HepG2 (cell line): Measurements from ENCODE around the gene KARS1. TPM values are rescaled to one million over a fixed set of nuclear protein-coding genes. Genes with fewer than 3 reads are reported as not detected.

Experiments
- ATAC-seq: fragments of 200-7000 bp; cut with Tn5 transposase; 3 replicates; pipeline ENCODE4 v1.9.1; 2020; ENCODE audit warnings: mild to moderate bottlenecking, moderate library complexity
- BruUV-seq: library from RNA; stranded (reverse); fragments of 400-500 nt; replicated peaks from 2 replicates; lab custom pipeline; 2021; lab: Mats Ljungman, UMichigan
- CTCF ChIA-PET: fragments of 300-600 bp; formaldehyde crosslinking; extraction: SDS; loops from one replicate; lab custom pipeline; 2021; ENCODE audit warnings: low total read pairs, inconsistent platforms, low intra/inter-chr PET ratio; lab: Yijun Ruan, JAX
- POLR2A ChIA-PET: fragments of 350-600 bp; sonication (Branson Sonifier 250); formaldehyde crosslinking; loops from one replicate; lab custom pipeline; 2020; ENCODE audit warnings: antibody characterized with exemption, inconsistent platforms; lab: Yijun Ruan, JAX
- DNase-seq: peaks from one replicate; pipeline ENCODE4 v3.0.0-alpha.2; 2015; ENCODE audit warnings: low spot score
- FAIRE-seq: peaks from 3 replicates; lab custom pipeline; 2011; peaks lifted over from hg19 to GRCh38; lab: Jason Lieb, UNC
- H2AFZ ChIP-seq: one replicate; pipeline ENCODE4 v1.6.1; 2011; ENCODE audit warnings: low read length, inconsistent platforms
- H3K27ac ChIP-seq: fragments of 300-600 bp; 3 replicates; pipeline ENCODE4 v1.8.0; 2011; ENCODE audit warnings: mixed run types, mild to moderate bottlenecking, mixed read lengths, low read length, inconsistent platforms; ENCODE audit not compliant: insufficient read depth; ENCODE audit errors: extremely low read length
- H3K27me3 ChIP-seq, 2 experiments: fragments of 200-600 bp in 1 of 2; 2 replicates in 1 of 2; 3 replicates in 1 of 2; pipeline versions ENCODE4 v1.6.0 to v1.8.0; 2011; ENCODE audit warnings: low read length in 2 of 2, mild to moderate bottlenecking in 2 of 2, moderate library complexity in 2 of 2, inconsistent platforms in 1 of 2; ENCODE audit not compliant: insufficient read depth in 2 of 2, control insufficient read depth in 1 of 2
- H3K36me3 ChIP-seq, 2 experiments: fragments of 200-600 bp in 1 of 2; replicated peaks in 1 of 2; 2 replicates in 1 of 2; 3 replicates in 1 of 2; pipeline versions ENCODE4 v1.5.1 to v1.8.0; 2011; ENCODE audit warnings: low read length in 2 of 2, inconsistent platforms in 1 of 2; ENCODE audit not compliant: insufficient read depth in 2 of 2, control insufficient read depth in 1 of 2
- H3K4me1 ChIP-seq: 2 replicates; pipeline ENCODE4 v1.5.1; 2012; ENCODE audit warnings: low read length, inconsistent platforms; ENCODE audit not compliant: insufficient read depth
- H3K4me2 ChIP-seq: 2 replicates; pipeline ENCODE4 v1.6.0; 2011; ENCODE audit warnings: low read depth, low read length, inconsistent platforms
- H3K4me3 ChIP-seq, 3 experiments: fragments of 200-600 bp in 1 of 3; sonication (generic), shearing (Covaris generic) in 1 of 3; replicated peaks in 1 of 3; 2 replicates each; pipeline ENCODE4 v1.5.1; 2011 to 2016; ENCODE audit warnings: low read length in 3 of 3, inconsistent platforms in 2 of 3, low read depth in 2 of 3, mild to moderate bottlenecking in 2 of 3, control low read depth in 1 of 3, mixed read lengths in 1 of 3; ENCODE audit not compliant: insufficient read depth in 1 of 3
- H3K79me2 ChIP-seq: one replicate; pipeline ENCODE4 v1.6.1; 2011; ENCODE audit warnings: low read length, inconsistent platforms; ENCODE audit not compliant: insufficient read depth
- H3K9ac ChIP-seq: 2 replicates; pipeline ENCODE4 v1.6.0; 2011; ENCODE audit warnings: mild to moderate bottlenecking, low read depth, low read length, inconsistent platforms; ENCODE audit not compliant: insufficient read depth
- H3K9me3 ChIP-seq: 2 replicates; pipeline ENCODE4 v1.5.1; 2012; ENCODE audit warnings: mild to moderate bottlenecking, low read length
- H4K20me1 ChIP-seq: 2 replicates; pipeline ENCODE4 v1.6.0; 2011; ENCODE audit warnings: inconsistent platforms, mild to moderate bottlenecking, low read length, moderate library complexity; ENCODE audit not compliant: insufficient read depth
- ASH2L ChIP-seq: fragments of 300-600, 200-600 bp; sonication (generic); IDR thresholded peaks from 2 replicates; pipeline ENCODE4 v1.7.0; 2017; ENCODE audit warnings: low read depth, mild to moderate bottlenecking, moderate library complexity, mixed read lengths, low read length; ENCODE audit not compliant: insufficient read length
- CTCF ChIP-seq: sonication (generic); formaldehyde crosslinking; IDR thresholded peaks from 2 replicates; pipeline ENCODE4 v1.5.0; 2020; ENCODE audit warnings: mild to moderate bottlenecking, missing genetic modification reagents, moderate library complexity
- EHMT2 ChIP-seq: fragments of 200-600 bp; sonication (generic); IDR thresholded peaks from 2 replicates; pipeline ENCODE4 v1.7.0; 2017; ENCODE audit warnings: antibody characterized with exemption, low read depth, low read length, borderline replicate concordance
- JUN ChIP-seq: sonication (generic); formaldehyde crosslinking; IDR thresholded peaks from 2 replicates; pipeline ENCODE4 v1.4.0; 2020; ENCODE audit warnings: mild to moderate bottlenecking, missing genetic modification reagents
- KDM3A ChIP-seq: IDR thresholded peaks from 2 replicates; pipeline ENCODE4 v1.6.1; 2018; ENCODE audit warnings: low read depth, missing compliant biosample characterization
- SAFB2 ChIP-seq: sonication (generic); formaldehyde crosslinking; IDR thresholded peaks from 2 replicates; pipeline ENCODE4 v1.5.1; 2020; ENCODE audit warnings: missing genetic modification reagents, low read depth, mild to moderate bottlenecking, borderline replicate concordance
- SALL2 ChIP-seq: sonication (generic); formaldehyde crosslinking; IDR thresholded peaks from 2 replicates; pipeline ENCODE4 v1.8.1; 2023; ENCODE audit warnings: mild to moderate bottlenecking, missing genetic modification reagents, inconsistent platforms
- TERF1 ChIP-seq: sonication (generic); formaldehyde crosslinking; IDR thresholded peaks from 2 replicates; pipeline ENCODE4 v1.8.0; 2022; ENCODE audit warnings: mild to moderate bottlenecking, missing genetic modification reagents, moderate library complexity
- TFDP1 ChIP-seq: IDR thresholded peaks from 2 replicates; pipeline ENCODE4 v1.6.1; 2016; ENCODE audit warnings: missing compliant biosample characterization, missing genetic modification reagents, borderline replicate concordance
- ZBTB25 ChIP-seq: IDR thresholded peaks from 2 replicates; pipeline ENCODE4 v1.6.1; 2018; ENCODE audit warnings: missing genetic modification reagents
- ZMYM3 ChIP-seq: sonication (generic); formaldehyde crosslinking; IDR thresholded peaks from 2 replicates; pipeline ENCODE4 v1.5.1; 2020; ENCODE audit warnings: mild to moderate bottlenecking, missing genetic modification reagents
- ZNF552 ChIP-seq: sonication (generic); formaldehyde crosslinking; IDR thresholded peaks from 2 replicates; pipeline ENCODE4 v1.9.0; 2022; ENCODE audit warnings: missing genetic modification reagents, mild to moderate bottlenecking, borderline replicate concordance
- ZNF597 ChIP-seq: sonication (generic); formaldehyde crosslinking; IDR thresholded peaks from 2 replicates; pipeline ENCODE4 v1.5.0; 2020; ENCODE audit warnings: missing genetic modification reagents
- ZNF709 ChIP-seq: sonication (generic); formaldehyde crosslinking; IDR thresholded peaks from 2 replicates; pipeline ENCODE4 v1.5.0; 2020; ENCODE audit warnings: mild to moderate bottlenecking, missing genetic modification reagents
- ZNF749 ChIP-seq: sonication (generic); formaldehyde crosslinking; IDR thresholded peaks from 2 replicates; pipeline ENCODE4 v1.8.0; 2022; ENCODE audit warnings: mild to moderate bottlenecking, missing genetic modification reagents, moderate library complexity, borderline replicate concordance
- WGBS: methylation state at CpG from one replicate; pipeline ENCODE4 v1.1.6; 2017; ENCODE audit warnings: low lambda C conversion rate; 5-methylcytosine and 5-hydroxymethylcytosine counted together
- in situ Hi-C: cut with HindIII; loops from 2 replicates; pipeline ENCODE4 v1.10.0; 2017; ENCODE audit warnings: low pct_unique_long_range_greater_than_20kb; ENCODE audit not compliant: extremely low pct_ligation_motif_present
- intact Hi-C: fragments of 100-400 bp; cut with micrococcal nuclease; formaldehyde crosslinking; loops from one replicate; pipeline ENCODE4 v1.10.0; 2022; ENCODE audit not compliant: unreplicated experiment
- polyA plus RNA-seq, 8 experiments: library from polyadenylated mRNA; depleted of rRNA in 3 of 8; stranded (reverse) in 7 of 8; unstranded in 1 of 8; fragments of >200 nt; fragmentation: Illumina TruSeq in 4 of 8; extraction: Trizol in 4 of 8; gene quantifications; 2 replicates each; pipeline versions ENCODE4 v1.2.1 to v1.2.3, GENCODE V29; 2011 to 2016; ENCODE audit warnings: low read depth in 4 of 8, missing spikeins in 1 of 8, mixed read lengths in 1 of 8; ENCODE audit not compliant: insufficient read depth in 1 of 8
- total RNA-seq, 5 experiments: library from RNA; depleted of rRNA; stranded (reverse); fragments of >200 nt; fragmentation: Illumina TruSeq; extraction: Trizol; gene quantifications; 2 replicates each; pipeline ENCODE4 v1.2.3, GENCODE V29; 2016; ENCODE audit warnings: low read depth in 1 of 5

KARS1 gene
- total and polyA plus RNA-seq, 2 of the 13 experiments (the other 11 are each of a cell fraction or from before 2014, with no cell fraction given), result 141 to 276 TPM

GRCh38 chr16:75614066-75614897, 33.2 kb downstream of the KARS1 start:
- ChIA-PET CTCF (no interaction called here), POLR2A (no interaction called here)
- Histone ChIP-seq H2AFZ (no peak overlapping the region), H3K27ac (no peak overlapping the region), H3K4me2 (no peak overlapping the region), H3K27me3 (no peaks in the 10 kb centered on the region), H3K9me3 (no peaks in the 10 kb centered on the region), H3K4me3 (no peak overlapping the region), H3K36me3 (peaks cover 14 to 45% of the 10 kb centered on the region in 2 experiments; a peak in 4 of 5 replicates), H3K4me1 (no peaks in the 10 kb centered on the region), H3K79me2 (no peaks in the 10 kb centered on the region), H4K20me1 (no peaks in the 10 kb centered on the region), H3K9ac (no peak overlapping the region)
- 99% methylated on average over 4 of the region's 4 CpGs for WGBS
- no peak for FAIRE-seq
- ATAC-seq, result no peak
- no peak for TF ChIP-seq ZNF597 (CRISPR knock-in tag)
- no peak for TF ChIP-seq SAFB2 (CRISPR knock-in tag)
- TF ChIP-seq ZBTB25 (CRISPR knock-in tag), result no peak
- no peak for TF ChIP-seq ASH2L
- no peak for TF ChIP-seq ZNF709
- no peak for TF ChIP-seq TFDP1 (CRISPR knock-in tag)
- TF ChIP-seq ZNF749 (CRISPR knock-in tag), result no peak
- TF ChIP-seq EHMT2, result no peak
- no peak for TF ChIP-seq JUN (CRISPR knock-in tag)
- TF ChIP-seq ZMYM3 (CRISPR knock-in tag), result no peak
- TF ChIP-seq ZNF552 (CRISPR knock-in tag), result no peak
- TF ChIP-seq KDM3A, result no peak
- TF ChIP-seq CTCF, result no peak
- no peak for TF ChIP-seq SALL2
- TF ChIP-seq TERF1 (CRISPR knock-in tag), result no peak
- intact Hi-C loops (no loop called here), in situ Hi-C loops (no loop called here)
- DNase-seq, result no peak
- BruUV-seq, result no TSS peak
